ENCODE measurements around the gene VAV3.

Gene VAV3

GRCh38 chr1:107548276-107548675, 416.7 kb downstream of the VAV3 start:
- in situ Hi-C loops (cut with HindIII; ENCODE audit: low sequenced_read_pairs) = no loop called here

- in situ Hi-C loops (cut with HindIII; ENCODE audit: low sequenced_read_pairs) = no loop called here
Observed at GRCh38 chr1:107547363-107548155, 417.4 kb downstream of the VAV3 start.

- in situ Hi-C loops (cut with HindIII; ENCODE audit: low sequenced_read_pairs) = no loop called here
Observed at GRCh38 chr1:107546576-107546975, 418.4 kb downstream of the VAV3 start.

GRCh38 chr1:107545879-107546278, 419.1 kb downstream of the VAV3 start:
- in situ Hi-C loops (cut with HindIII; ENCODE audit: low sequenced_read_pairs) = no loop called here

- in situ Hi-C loops (cut with HindIII; ENCODE audit: low sequenced_read_pairs) = no loop called here
Observed at GRCh38 chr1:107545056-107545577, 419.9 kb downstream of the VAV3 start.

- in situ Hi-C loops (cut with HindIII; ENCODE audit: low sequenced_read_pairs) = no loop called here
Observed at GRCh38 chr1:107544285-107544684, 420.7 kb downstream of the VAV3 start.

- in situ Hi-C loops (cut with HindIII; ENCODE audit: low sequenced_read_pairs) = no loop called here
Observed at GRCh38 chr1:107541412-107541811, 423.6 kb downstream of the VAV3 start.

GRCh38 chr1:107538502-107538901, 426.5 kb downstream of the VAV3 start:
- in situ Hi-C loops (cut with HindIII; ENCODE audit: low sequenced_read_pairs) = no loop called here

- in situ Hi-C loops (cut with HindIII; ENCODE audit: low sequenced_read_pairs) = no loop called here
Observed at GRCh38 chr1:107536266-107536665, 428.7 kb downstream of the VAV3 start.

GRCh38 chr1:107535091-107535490, 429.9 kb downstream of the VAV3 start:
- in situ Hi-C loops (cut with HindIII; ENCODE audit: low sequenced_read_pairs) = no loop called here

- in situ Hi-C loops (cut with HindIII; ENCODE audit: low sequenced_read_pairs) = no loop called here
Observed at GRCh38 chr1:107534632-107535031, 430.3 kb downstream of the VAV3 start.

- in situ Hi-C loops (cut with HindIII; ENCODE audit: low sequenced_read_pairs) = no loop called here
Observed at GRCh38 chr1:107533436-107533835, 431.5 kb downstream of the VAV3 start.

GRCh38 chr1:107532318-107532717, 432.7 kb downstream of the VAV3 start:
- in situ Hi-C loops (cut with HindIII; ENCODE audit: low sequenced_read_pairs) = no loop called here

GRCh38 chr1:107531065-107531908, 433.7 kb downstream of the VAV3 start:
- in situ Hi-C loops (cut with HindIII; ENCODE audit: low sequenced_read_pairs) = no loop called here

GRCh38 chr1:107530543-107530942, 434.4 kb downstream of the VAV3 start:
- in situ Hi-C loops (cut with HindIII; ENCODE audit: low sequenced_read_pairs) = no loop called here

GRCh38 chr1:107529511-107530149, 435.4 kb downstream of the VAV3 start:
- in situ Hi-C loops (cut with HindIII; ENCODE audit: low sequenced_read_pairs) = no loop called here

- in situ Hi-C loops (cut with HindIII; ENCODE audit: low sequenced_read_pairs) = no loop called here
Observed at GRCh38 chr1:107526524-107527198, 438.3 kb downstream of the VAV3 start.

GRCh38 chr1:107525961-107526360, 439.0 kb downstream of the VAV3 start:
- in situ Hi-C loops (cut with HindIII; ENCODE audit: low sequenced_read_pairs) = no loop called here

- in situ Hi-C loops (cut with HindIII; ENCODE audit: low sequenced_read_pairs) = no loop called here
Observed at GRCh38 chr1:107525145-107525544, 439.8 kb downstream of the VAV3 start.

- in situ Hi-C loops (cut with HindIII; ENCODE audit: low sequenced_read_pairs) = no loop called here
Observed at GRCh38 chr1:107524301-107524700, 440.7 kb downstream of the VAV3 start.

GRCh38 chr1:107523736-107524135, 441.2 kb downstream of the VAV3 start:
- in situ Hi-C loops (cut with HindIII; ENCODE audit: low sequenced_read_pairs) = no loop called here
